HG03064 (cell line): ENCODE data around the gene ZNF354C.

Experiments
- ATAC-seq: cut with Tn5 transposase; IDR thresholded peaks from one replicate; pipeline ENCODE4 v1.9.1; 2021; ENCODE audit warnings: low read depth; ENCODE audit not compliant: unreplicated experiment

Gene ZNF354C

GRCh38 chr5:179126506-179126991 lies 66.4 kb downstream of the ZNF354C start:
- ATAC-seq: no peak

- ATAC-seq: no peak
Measured at GRCh38 chr5:179127136-179128040, 67.2 kb downstream of the ZNF354C start.

GRCh38 chr5:179128041-179128365 lies 67.8 kb downstream of the ZNF354C start:
- ATAC-seq: no peak

GRCh38 chr5:179128976-179129375 lies 68.8 kb downstream of the ZNF354C start:
- ATAC-seq: no peak

- no peak for ATAC-seq
Measured at GRCh38 chr5:179129607-179130071, 69.5 kb downstream of the ZNF354C start.

GRCh38 chr5:179130101-179130681 lies 70.0 kb downstream of the ZNF354C start:
- no peak for ATAC-seq

- ATAC-seq: no peak
Measured at GRCh38 chr5:179131321-179131835, 71.2 kb downstream of the ZNF354C start.

- ATAC-seq: no peak
Measured at GRCh38 chr5:179131886-179132585, 71.9 kb downstream of the ZNF354C start.

GRCh38 chr5:179132586-179133355 lies 72.6 kb downstream of the ZNF354C start:
- ATAC-seq: no peak
